ENCODE measurements around the gene TRMT1L. TPM values are rescaled to one million over a fixed set of nuclear protein-coding genes. Genes with fewer than 3 reads are reported as not detected.

The TRMT1L gene
- total and polyA plus RNA-seq, 2 of the 8 experiments (the other 6 are each of a cell fraction or from before 2014, with no cell fraction given): 13.8 to 22.3 TPM

DNA sequence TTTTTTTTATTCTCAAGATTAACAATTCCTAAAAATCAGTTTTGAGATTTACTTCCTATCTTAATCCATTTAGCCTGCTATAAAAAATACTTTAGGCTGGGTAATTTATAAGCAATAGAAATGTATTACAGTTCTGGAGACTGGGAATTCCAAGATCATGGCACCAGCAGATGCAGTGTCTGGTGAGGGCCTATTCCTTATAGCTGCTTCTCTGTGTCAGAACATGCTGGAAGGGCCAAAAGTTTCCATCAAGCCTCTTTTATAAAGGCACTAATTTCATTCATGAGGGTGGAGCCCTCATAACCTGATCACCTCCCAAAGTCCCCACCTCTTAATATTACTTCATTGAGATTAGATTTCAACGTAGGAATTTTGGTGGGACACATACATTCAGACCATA is 69.7 kb downstream of the TRMT1L start:
- Histone ChIP-seq H2AK5ac (ENCODE audit: low read depth, low read length) (no peak overlapping the region), H2BK120ac (replicated peaks; ENCODE audit: low read depth, low read length) (no peak overlapping the region), H3K36me3 (ENCODE audit: control insufficient read depth in 2 of 4, insufficient read depth in 4 of 4, low read length in 3 of 4) (peaks cover 0 to 27% (median 8%) of the 10 kb centered on the region in 4 experiments; a peak in 5 of 8 replicates), H3K79me1 (ENCODE audit: low read depth, low read length) (no peaks in the 10 kb centered on the region; the same call in 1 of the 2 replicates), H3K27ac (ENCODE audit: low read depth, low read length) (no peak overlapping the region), H3K23ac (ENCODE audit: insufficient read length) (no peak overlapping the region), H2BK12ac (ENCODE audit: low read depth, low read length) (no peak overlapping the region), H3K27me3 (replicated peaks in 1 of 4; ENCODE audit: control insufficient read depth in 3 of 4, extremely low read depth in 1 of 4, insufficient read depth in 3 of 4, low read length in 3 of 4) (no peaks in the 10 kb centered on the region), H4K91ac (replicated peaks; ENCODE audit: insufficient read length, low read length) (no peak overlapping the region), H2AFZ (ENCODE audit: low read length) (no peak overlapping the region), H4K8ac (ENCODE audit: extremely low read depth, insufficient read depth, low read length) (no peak overlapping the region), H3K4me3 (ENCODE audit: extremely low read depth in 1 of 4, insufficient read depth in 2 of 4, low read depth in 3 of 4, low read length in 4 of 4) (no peak overlapping the region), H3K56ac (replicated peaks; ENCODE audit: insufficient read length, low read depth, low read length) (no peak overlapping the region), H4K5ac (ENCODE audit: insufficient read length, low read depth, low read length) (no peak overlapping the region), H3K4me2 (ENCODE audit: insufficient read depth in 1 of 2, low read depth in 2 of 2, low read length in 2 of 2) (no peak overlapping the region), H2BK20ac (ENCODE audit: low read length) (no peak overlapping the region), H2BK5ac (ENCODE audit: low read depth, low read length) (no peak overlapping the region), H3K14ac (ENCODE audit: insufficient read length) (no peak overlapping the region), H3K4me1 (replicated peaks in 1 of 4; ENCODE audit: control insufficient read depth in 3 of 4, insufficient read depth in 4 of 4, low read length in 3 of 4) (no peaks in the 10 kb centered on the region; a peak in 1 of 7 replicates), H3K9me3 (ENCODE audit: insufficient read depth in 2 of 2, low read depth in 1 of 2, low read length in 1 of 2) (no peaks in the 10 kb centered on the region), H4K20me1 (replicated peaks in 1 of 2; ENCODE audit: control insufficient read depth in 1 of 2, insufficient read depth in 2 of 2, low read length in 2 of 2) (peaks cover 0 to 5% of the 10 kb centered on the region in 2 experiments), H2BK15ac (ENCODE audit: low read length) (no peak overlapping the region), H3K23me2 (ENCODE audit: low read depth, low read length) (no peaks in the 10 kb centered on the region), H3K79me2 (ENCODE audit: control insufficient read depth in 1 of 2, insufficient read depth in 2 of 2, low read length in 2 of 2) (peaks cover 4 to 57% of the 10 kb centered on the region in 2 experiments), H3K4ac (replicated peaks; ENCODE audit: insufficient read length, low read depth, low read length) (no peak overlapping the region), H3K18ac (ENCODE audit: extremely low read depth, low read length) (no peak overlapping the region), H3K9ac (replicated peaks in 1 of 4; ENCODE audit: extremely low read depth in 1 of 4, low read depth in 3 of 4, low read length in 3 of 4) (no peak overlapping the region)
- TF ChIP-seq RNF2 (IDR thresholded peaks at IDR 0.05; ENCODE audit: borderline replicate concordance, low read depth, low read length, missing control alignments, poor library complexity, severe bottlenecking): no peak
- TF ChIP-seq EGR1 (IDR thresholded peaks at IDR 0.05; ENCODE audit: borderline replicate concordance, low read depth, low read length): no peak
- no peak for TF ChIP-seq TAF1 (IDR thresholded peaks at IDR 0.05; ENCODE audit: low read depth, low read length)
- no peak for TF ChIP-seq TEAD4 (IDR thresholded peaks at IDR 0.05; ENCODE audit: low read depth, low read length)
- CTCF ChIA-PET (ENCODE audit: partially characterized antibody): interaction anchor here (0.9 kb wide), 1 partner anchor 114 kb away, joined by 3 read pairs; no protein-coding TSS in a partner anchor
- 96% methylated on average over 1 of the region's 1 CpG; no CpG with 5 or more reads in 1 of the 2 experiments for WGBS, 2 experiments (ENCODE audit: extremely low coverage in 1 of 2, insufficient coverage in 1 of 2, insufficient read length in 1 of 2, insufficient replicate concordance in 2 of 2, low coverage in 1 of 2, low lambda C conversion rate in 2 of 2, missing lambda C conversion rate in 1 of 2)
- POLR2A ChIA-PET (ENCODE audit: partially characterized antibody): no interaction called here
- DNase-seq (ENCODE audit: low read depth in 1 of 2, low spot score in 2 of 2): no peak
- no peak for FAIRE-seq

All from H1 (cell line).